NT2/D1 (cell line): ENCODE measurements around the gene C10orf120.

ENCODE experiments used
- SUZ12 ChIP-seq: IDR thresholded peaks from 2 replicates; pipeline ENCODE4 v1.6.1; 2011; ENCODE audit not compliant: insufficient read length, insufficient read depth; ENCODE audit errors: extremely low read depth
- ZNF274 ChIP-seq: IDR thresholded peaks from 2 replicates; pipeline ENCODE4 v1.6.1; 2011; ENCODE audit warnings: mild to moderate bottlenecking, low read depth, low read length

- no peak for TF ChIP-seq ZNF274
- TF ChIP-seq SUZ12 = no peak
These were observed 7.3 kb upstream of the C10orf120 start for GRCh38 chr10:122706947-122707346.
